Tibial artery (tissue), 4 donors: Measurements from ENCODE around the gene KLHL36.
A peak's percentile ranks its signal among the peaks of the same experiment; 100 is the strongest.

Source experiments
- DNase-seq, 2 donors: peaks; one replicate each; pipeline ENCODE4 v3.0.0-alpha.2; 2019
- H3K27ac ChIP-seq, 2 donors: fragments of 200-600 bp; sonication (generic) in 1 of 2; 1 replicate in 1 of 2; 2 replicates in 1 of 2; pipeline ENCODE4 v1.5.1; 2018 to 2019; ENCODE audit warnings: mild to moderate bottlenecking in 1 of 2
- H3K27me3 ChIP-seq, 2 donors: fragments of 200-600 bp; sonication (generic) in 1 of 2; one replicate each; pipeline versions ENCODE4 v1.5.1 to v1.6.0; 2016 to 2019
- H3K36me3 ChIP-seq, 3 donors: fragments of 200-600 bp; sonication (generic) in 2 of 3; one replicate each; pipeline ENCODE4 v1.5.1; 2016 to 2019; ENCODE audit warnings: mild to moderate bottlenecking in 2 of 3
- H3K4me1 ChIP-seq, 4 donors: fragments of 200-600 bp; sonication (generic) in 2 of 4; 1 replicate in 3 of 4; 2 replicates in 1 of 4; pipeline ENCODE4 v1.5.1; 2016 to 2019
- H3K4me3 ChIP-seq, 2 donors: fragments of 200-600 bp; sonication (generic) in 1 of 2; 1 replicate in 1 of 2; 2 replicates in 1 of 2; pipeline ENCODE4 v1.5.1; 2018 to 2019; ENCODE audit warnings: mild to moderate bottlenecking in 2 of 2
- H3K9me3 ChIP-seq, 3 donors: fragments of 200-600 bp; sonication (generic) in 1 of 3; one replicate each; pipeline ENCODE4 v1.5.1; 2016 to 2019
- CTCF ChIP-seq, 2 experiments: fragments of 200-600 bp in 1 of 2; fragments of 450-650 bp in 1 of 2; IDR thresholded peaks; one replicate each; pipeline ENCODE4 v1.5.1; 2017 to 2019; ENCODE audit warnings: antibody characterized with exemption in 2 of 2, mild to moderate bottlenecking in 1 of 2, moderate library complexity in 1 of 2
- intact Hi-C: fragments of 100-400 bp; cut with DNase I; formaldehyde crosslinking; loops from one replicate; pipeline ENCODE4 v1.15.0; 2023; ENCODE audit warnings: low total_unique reads

KLHL36 gene

GRCh38 chr16:84700446-84701300, 52.4 kb downstream of the KLHL36 start:
- no peaks in the 10 kb centered on the region for H3K9me3 ChIP-seq
- intact Hi-C loops: no loop called here
- no peak for TF ChIP-seq CTCF (IDR thresholded peaks at IDR 0.05)
- no peaks in the 10 kb centered on the region for H3K27me3 ChIP-seq
- peaks cover 0 to 25% (median 13%) of the 10 kb centered on the region in 4 donors for H3K4me1 ChIP-seq
- peak overlapping the region; percentile 99 for H3K4me3 ChIP-seq
- no peak for DNase-seq
- H3K27ac ChIP-seq: peak overlapping the region; percentile 94
- peaks cover 0 to 4% (median 0%) of the 10 kb centered on the region in 3 donors for H3K36me3 ChIP-seq

GRCh38 chr16:84703681-84704080, 55.4 kb downstream of the KLHL36 start:
- intact Hi-C loops: no loop called here
- Histone ChIP-seq H3K27ac (no peak overlapping the region), H3K36me3 (peaks cover 0 to 4% (median 0%) of the 10 kb centered on the region in 3 donors), H3K4me3 (no peak overlapping the region), H3K27me3 (no peaks in the 10 kb centered on the region), H3K4me1 (peaks cover 0 to 25% (median 13%) of the 10 kb centered on the region in 4 donors), H3K9me3 (no peaks in the 10 kb centered on the region)
- DNase-seq: no peak
- TF ChIP-seq CTCF (IDR thresholded peaks at IDR 0.05): no peak

GRCh38 chr16:84704253-84704652, 55.9 kb downstream of the KLHL36 start:
- no peak overlapping the region for H3K27ac ChIP-seq
- peaks cover 0 to 22% (median 10%) of the 10 kb centered on the region in 4 donors for H3K4me1 ChIP-seq
- peaks cover 0 to 4% (median 0%) of the 10 kb centered on the region in 3 donors for H3K36me3 ChIP-seq
- no peak for DNase-seq
- TF ChIP-seq CTCF (IDR thresholded peaks at IDR 0.05): no peak
- no peak overlapping the region for H3K4me3 ChIP-seq
- no peaks in the 10 kb centered on the region for H3K9me3 ChIP-seq
- no peaks in the 10 kb centered on the region for H3K27me3 ChIP-seq
- intact Hi-C loops: no loop called here

DNA sequence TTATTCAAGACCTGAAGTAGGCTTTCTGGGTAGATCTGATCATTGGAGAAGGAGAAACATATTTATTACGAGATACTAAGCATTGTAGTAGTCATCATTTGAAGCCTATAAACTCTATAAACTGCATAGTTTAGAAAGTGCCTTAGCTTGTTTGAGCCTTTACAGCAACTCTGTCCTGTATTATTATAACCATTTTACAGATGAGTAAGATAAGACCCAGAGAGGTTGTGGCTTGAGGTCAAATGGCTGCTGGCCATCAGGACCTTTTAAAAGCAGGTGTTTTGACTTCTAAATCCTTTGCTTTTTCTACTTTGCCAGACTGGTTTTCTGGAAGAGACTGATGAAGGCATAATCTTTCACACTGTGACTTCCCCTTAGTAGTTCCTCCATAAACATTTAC, 58.5 kb downstream of the KLHL36 start:
- Histone ChIP-seq H3K4me1 (peaks cover 0 to 15% (median 4%) of the 10 kb centered on the region in 4 donors), H3K27me3 (no peaks in the 10 kb centered on the region), H3K27ac (no peak overlapping the region), H3K4me3 (no peak overlapping the region), H3K36me3 (no peaks in the 10 kb centered on the region), H3K9me3 (no peaks in the 10 kb centered on the region)
- intact Hi-C loops: no loop called here
- TF ChIP-seq CTCF (IDR thresholded peaks at IDR 0.05): no peak
- DNase-seq: no peak

DNA sequence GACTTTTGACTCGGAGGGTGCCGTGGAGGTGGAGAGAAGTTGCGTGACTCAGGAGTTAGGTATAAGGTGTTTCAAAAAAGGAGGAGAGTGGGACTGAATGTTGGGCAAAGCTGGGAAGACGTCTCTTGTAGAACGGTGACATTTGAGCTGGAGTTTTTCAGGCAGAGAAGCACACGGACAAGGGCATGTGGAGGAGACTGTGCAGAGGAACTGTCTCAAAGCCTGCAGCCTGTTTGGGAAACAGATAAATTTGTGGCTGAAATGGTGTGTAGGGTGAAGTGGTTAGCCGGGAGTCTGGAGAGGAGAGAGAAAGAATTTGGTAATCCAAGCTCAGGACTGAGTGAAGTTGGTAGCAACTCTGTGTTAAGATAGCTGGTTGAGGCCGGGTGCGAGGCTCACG, 61.3 kb downstream of the KLHL36 start:
- intact Hi-C loops: no loop called here
- Histone ChIP-seq H3K27me3 (no peaks in the 10 kb centered on the region), H3K9me3 (no peaks in the 10 kb centered on the region), H3K4me1 (peaks cover 0 to 6% (median 0%) of the 10 kb centered on the region in 4 donors), H3K36me3 (no peaks in the 10 kb centered on the region), H3K4me3 (no peak overlapping the region), H3K27ac (no peak overlapping the region)
- TF ChIP-seq CTCF (IDR thresholded peaks at IDR 0.05): no peak
- DNase-seq: no peak
